WTC11 (cell line): Measurements from ENCODE around the gene TBL1XR1. TPM values are rescaled to one million over a fixed set of nuclear protein-coding genes. Genes with fewer than 3 reads are reported as not detected.
A peak's percentile ranks its signal among the peaks of the same experiment; 100 is the strongest.
"Not testable (repeated sequence)": the region's sequence is repeated elsewhere in the genome, so short reads cannot be mapped to it uniquely, and the experiment has no call there.

Experiments
- ATAC-seq: fragments of 200-7000 bp; cut with Tn5 transposase; 2 replicates; pipeline ENCODE4 v1.10.0; 2021; ENCODE audit warnings: mild to moderate bottlenecking, moderate library complexity
- CTCF ChIA-PET: fragments of 300-600 bp; sonication (Branson Sonifier 250); formaldehyde crosslinking; loops from one replicate; lab custom pipeline; 2021; ENCODE audit warnings: antibody characterized with exemption; lab: Charles Lee
- POLR2A ChIA-PET: fragments of 350-600 bp; sonication (Branson Sonifier 250); formaldehyde crosslinking; loops from one replicate; lab custom pipeline; 2021; ENCODE audit warnings: antibody characterized with exemption; lab: Charles Lee
- DNase-seq: peaks from one replicate; pipeline ENCODE4 v3.0.0; 2021; ENCODE audit warnings: low spot score
- H3K27ac Mint-ChIP-seq: 2 replicates; pipeline ENCODE4 v1.8.0; 2021; ENCODE audit warnings: mixed read lengths
- H3K27me3 Mint-ChIP-seq: 2 replicates; pipeline ENCODE4 v1.8.0; 2021; ENCODE audit warnings: low read depth, mild to moderate bottlenecking, moderate library complexity, mixed read lengths
- H3K36me3 Mint-ChIP-seq: 2 replicates; pipeline ENCODE4 v1.8.0; 2021; ENCODE audit warnings: mixed read lengths
- H3K4me1 Mint-ChIP-seq: 2 replicates; pipeline ENCODE4 v1.8.0; 2022; ENCODE audit warnings: mixed read lengths
- H3K4me3 Mint-ChIP-seq: 2 replicates; pipeline ENCODE4 v1.8.0; 2021; ENCODE audit warnings: mild to moderate bottlenecking, moderate library complexity, mixed read lengths
- H3K9me3 Mint-ChIP-seq: 2 replicates; pipeline ENCODE4 v1.8.0; 2021; ENCODE audit warnings: mixed read lengths
- CREM ChIP-seq: sonication (generic); formaldehyde crosslinking; IDR thresholded peaks from 2 replicates; pipeline ENCODE4 v1.8.1; 2022; ENCODE audit warnings: mild to moderate bottlenecking, missing genetic modification reagents, moderate library complexity
- FOXK1 ChIP-seq: sonication (generic); formaldehyde crosslinking; IDR thresholded peaks from 2 replicates; pipeline ENCODE4 v1.8.0; 2022; ENCODE audit warnings: mild to moderate bottlenecking, moderate library complexity, missing genetic modification reagents
- GABPB1 ChIP-seq: sonication (generic); formaldehyde crosslinking; IDR thresholded peaks from 2 replicates; pipeline ENCODE4 v1.8.1; 2023; ENCODE audit warnings: mild to moderate bottlenecking, missing genetic modification reagents
- GTF2I ChIP-seq: fragments of 250-450 bp; sonication (Bioruptor Pico); conservative IDR thresholded peaks from 2 replicates; pipeline ENCODE4 v1.4.0; 2021; ENCODE audit warnings: mild to moderate bottlenecking
- NFATC4 ChIP-seq: fragments of 250-450 bp; sonication (Bioruptor Pico); IDR thresholded peaks from 2 replicates; pipeline ENCODE4 v1.9.0; 2021; ENCODE audit warnings: mild to moderate bottlenecking
- RELA ChIP-seq: sonication (generic); formaldehyde crosslinking; IDR thresholded peaks from 2 replicates; pipeline ENCODE4 v1.8.1; 2022; ENCODE audit warnings: missing genetic modification reagents, mild to moderate bottlenecking, borderline replicate concordance
- SMAD3 ChIP-seq: sonication (generic); formaldehyde crosslinking; IDR thresholded peaks from 2 replicates; pipeline ENCODE4 v1.8.0; 2022; ENCODE audit warnings: missing genetic modification reagents, mild to moderate bottlenecking, borderline replicate concordance
- TCF7 ChIP-seq: sonication (generic); formaldehyde crosslinking; IDR thresholded peaks from 2 replicates; pipeline ENCODE4 v1.8.0; 2022; ENCODE audit warnings: mild to moderate bottlenecking, low read depth, missing genetic modification reagents, moderate library complexity
- ZNF138 ChIP-seq: sonication (generic); formaldehyde crosslinking; conservative IDR thresholded peaks from 2 replicates; pipeline ENCODE4 v1.8.1; 2022; ENCODE audit warnings: mild to moderate bottlenecking, moderate library complexity, missing genetic modification reagents
- ZNF232 ChIP-seq: sonication (generic); formaldehyde crosslinking; IDR thresholded peaks from 2 replicates; pipeline ENCODE4 v1.8.0; 2022; ENCODE audit warnings: mild to moderate bottlenecking, missing genetic modification reagents
- total RNA-seq: library from RNA; stranded (reverse); gene quantifications from 3 replicates; pipeline ENCODE4 v1.2.3, GENCODE V29; 2021
- TF ChIP-seq, protein P1 (sequence below): sonication (generic); formaldehyde crosslinking; IDR thresholded peaks from 2 replicates; pipeline ENCODE4 v1.8.0; 2023; ENCODE audit warnings: missing genetic modification reagents
- TF ChIP-seq, protein P2 (sequence below): fragments of 250-450 bp; sonication (Bioruptor Pico); IDR thresholded peaks from 2 replicates; pipeline ENCODE4 v1.9.0; 2021; ENCODE audit warnings: mild to moderate bottlenecking
- TF ChIP-seq, protein P3 (sequence below): fragments of 250-450 bp; sonication (Bioruptor Pico); IDR thresholded peaks from 2 replicates; pipeline ENCODE4 v1.8.0; 2021; ENCODE audit warnings: mild to moderate bottlenecking
- TF ChIP-seq, protein P4 (sequence below): sonication (generic); formaldehyde crosslinking; IDR thresholded peaks from 2 replicates; pipeline ENCODE4 v1.8.0; 2022; ENCODE audit warnings: mild to moderate bottlenecking, missing genetic modification reagents
- TF ChIP-seq, protein P5 (sequence below): sonication (generic); formaldehyde crosslinking; IDR thresholded peaks from 2 replicates; pipeline ENCODE4 v1.8.1; 2022; ENCODE audit warnings: mild to moderate bottlenecking, moderate library complexity, missing genetic modification reagents
- TF ChIP-seq, protein P6 (sequence below): sonication (generic); formaldehyde crosslinking; IDR thresholded peaks from 2 replicates; pipeline ENCODE4 v1.8.0; 2022; ENCODE audit warnings: missing genetic modification reagents
- TF ChIP-seq, protein P7 (sequence below): fragments of 250-450 bp; sonication (Bioruptor Pico); IDR thresholded peaks from 2 replicates; pipeline ENCODE4 v1.9.0; 2021; ENCODE audit warnings: mild to moderate bottlenecking
- TF ChIP-seq, protein P8 (sequence below): sonication (generic); formaldehyde crosslinking; IDR thresholded peaks from 2 replicates; pipeline ENCODE4 v1.8.0; 2022; ENCODE audit warnings: mild to moderate bottlenecking, missing genetic modification reagents

Gene TBL1XR1
- total RNA-seq, 1 experiment from 2014 or later: 148 TPM

DNA sequence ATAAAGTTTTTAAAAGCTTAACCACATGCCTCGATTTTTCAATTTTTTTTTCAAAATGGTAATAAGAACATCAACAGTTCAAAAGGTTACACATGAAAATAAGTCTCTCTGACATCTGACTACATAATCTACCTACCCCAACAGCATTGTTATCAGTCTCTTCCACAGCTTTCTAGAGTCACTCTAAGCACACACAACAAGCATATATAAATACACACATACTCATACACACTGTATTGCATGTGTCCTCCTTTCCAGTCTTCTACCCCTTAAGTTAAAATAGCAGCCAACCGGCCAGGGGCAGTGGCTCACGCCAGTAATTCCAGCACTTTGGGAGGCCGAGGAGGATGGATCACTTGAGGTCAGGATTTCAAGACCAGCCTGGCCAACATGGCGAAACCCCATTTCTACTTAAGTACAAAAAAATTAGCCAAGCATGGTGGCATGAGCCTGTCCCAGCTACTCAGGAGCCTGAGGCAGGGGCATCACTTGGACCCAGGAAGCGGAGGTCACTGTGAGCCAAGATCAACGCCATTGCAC is 12.2 kb downstream of the TBL1XR1 start:
- peak overlapping the region; percentile 6 for H3K27ac Mint-ChIP-seq
- ChIA-PET CTCF (no interaction called here), POLR2A (no interaction called here)

DNA sequence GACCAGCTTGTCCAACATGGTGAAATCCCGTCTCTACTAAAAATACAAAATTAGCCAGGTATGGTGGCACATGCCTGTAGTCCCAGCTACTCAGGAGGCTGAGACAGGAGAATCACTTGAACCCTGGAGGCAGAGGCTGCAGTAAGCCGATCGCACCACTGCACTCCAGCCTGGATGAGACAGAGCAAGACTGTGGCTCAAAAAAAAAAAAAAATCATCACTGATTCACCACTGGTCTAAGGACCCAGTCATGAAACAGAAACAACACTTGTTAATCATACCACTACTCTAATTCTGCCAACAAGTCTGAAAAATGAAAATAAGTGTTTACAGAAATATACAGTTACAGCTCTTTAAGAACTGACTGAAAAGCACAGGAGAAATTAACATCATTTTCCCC is 12.7 kb downstream of the TBL1XR1 start:
- H3K36me3 Mint-ChIP-seq, DNase-seq, ATAC-seq, POLR2A ChIA-PET, H3K9me3 Mint-ChIP-seq, CTCF ChIA-PET, H3K4me3 Mint-ChIP-seq, H3K27me3 Mint-ChIP-seq: not testable (repeated sequence)
- Mint-ChIP-seq H3K4me1 (peaks cover 59% of the 10 kb centered on the region), H3K27ac (peak overlapping the region; percentile 6; the same call in 1 of the 2 replicates)

More for the DNA sequence above, 12.2 kb downstream of the TBL1XR1 start:
- H3K27me3 Mint-ChIP-seq: no peaks in the 10 kb centered on the region
- ATAC-seq (no peak), DNase-seq (no peak)
- no peak overlapping the region for H3K4me3 Mint-ChIP-seq
- peaks cover 55% of the 10 kb centered on the region for H3K4me1 Mint-ChIP-seq
- no peaks in the 10 kb centered on the region for H3K9me3 Mint-ChIP-seq
- no peaks in the 10 kb centered on the region; the same call in 1 of the 2 replicates for H3K36me3 Mint-ChIP-seq
- TF ChIP-seq GTF2I (CRISPR knock-in tag) (no peak), RELA (CRISPR knock-in tag) (no peak), SMAD3 (CRISPR knock-in tag) (no peak), ZNF138 (no peak), NFATC4 (CRISPR knock-in tag) (no peak), ZNF232 (CRISPR knock-in tag) (no peak), GABPB1 (CRISPR knock-in tag) (no peak), CREM (CRISPR knock-in tag) (no peak), FOXK1 (CRISPR knock-in tag) (no peak), TCF7 (CRISPR knock-in tag) (no peak)
- TF ChIP-seq, protein P1, sequence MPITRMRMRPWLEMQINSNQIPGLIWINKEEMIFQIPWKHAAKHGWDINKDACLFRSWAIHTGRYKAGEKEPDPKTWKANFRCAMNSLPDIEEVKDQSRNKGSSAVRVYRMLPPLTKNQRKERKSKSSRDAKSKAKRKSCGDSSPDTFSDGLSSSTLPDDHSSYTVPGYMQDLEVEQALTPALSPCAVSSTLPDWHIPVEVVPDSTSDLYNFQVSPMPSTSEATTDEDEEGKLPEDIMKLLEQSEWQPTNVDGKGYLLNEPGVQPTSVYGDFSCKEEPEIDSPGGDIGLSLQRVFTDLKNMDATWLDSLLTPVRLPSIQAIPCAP (CRISPR knock-in tag): no peak
- TF ChIP-seq, protein P2, sequence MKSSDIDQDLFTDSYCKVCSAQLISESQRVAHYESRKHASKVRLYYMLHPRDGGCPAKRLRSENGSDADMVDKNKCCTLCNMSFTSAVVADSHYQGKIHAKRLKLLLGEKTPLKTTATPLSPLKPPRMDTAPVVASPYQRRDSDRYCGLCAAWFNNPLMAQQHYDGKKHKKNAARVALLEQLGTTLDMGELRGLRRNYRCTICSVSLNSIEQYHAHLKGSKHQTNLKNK (CRISPR knock-in tag): no peak
- TF ChIP-seq, protein P3, sequence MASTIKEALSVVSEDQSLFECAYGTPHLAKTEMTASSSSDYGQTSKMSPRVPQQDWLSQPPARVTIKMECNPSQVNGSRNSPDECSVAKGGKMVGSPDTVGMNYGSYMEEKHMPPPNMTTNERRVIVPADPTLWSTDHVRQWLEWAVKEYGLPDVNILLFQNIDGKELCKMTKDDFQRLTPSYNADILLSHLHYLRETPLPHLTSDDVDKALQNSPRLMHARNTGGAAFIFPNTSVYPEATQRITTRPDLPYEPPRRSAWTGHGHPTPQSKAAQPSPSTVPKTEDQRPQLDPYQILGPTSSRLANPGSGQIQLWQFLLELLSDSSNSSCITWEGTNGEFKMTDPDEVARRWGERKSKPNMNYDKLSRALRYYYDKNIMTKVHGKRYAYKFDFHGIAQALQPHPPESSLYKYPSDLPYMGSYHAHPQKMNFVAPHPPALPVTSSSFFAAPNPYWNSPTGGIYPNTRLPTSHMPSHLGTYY (CRISPR knock-in tag): no peak
- TF ChIP-seq, protein P4, sequence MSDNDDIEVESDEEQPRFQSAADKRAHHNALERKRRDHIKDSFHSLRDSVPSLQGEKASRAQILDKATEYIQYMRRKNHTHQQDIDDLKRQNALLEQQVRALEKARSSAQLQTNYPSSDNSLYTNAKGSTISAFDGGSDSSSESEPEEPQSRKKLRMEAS: no peak
- TF ChIP-seq, protein P5, sequence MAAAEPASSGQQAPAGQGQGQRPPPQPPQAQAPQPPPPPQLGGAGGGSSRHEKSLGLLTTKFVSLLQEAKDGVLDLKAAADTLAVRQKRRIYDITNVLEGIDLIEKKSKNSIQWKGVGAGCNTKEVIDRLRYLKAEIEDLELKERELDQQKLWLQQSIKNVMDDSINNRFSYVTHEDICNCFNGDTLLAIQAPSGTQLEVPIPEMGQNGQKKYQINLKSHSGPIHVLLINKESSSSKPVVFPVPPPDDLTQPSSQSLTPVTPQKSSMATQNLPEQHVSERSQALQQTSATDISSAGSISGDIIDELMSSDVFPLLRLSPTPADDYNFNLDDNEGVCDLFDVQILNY (CRISPR knock-in tag): no peak
- TF ChIP-seq, protein P6, sequence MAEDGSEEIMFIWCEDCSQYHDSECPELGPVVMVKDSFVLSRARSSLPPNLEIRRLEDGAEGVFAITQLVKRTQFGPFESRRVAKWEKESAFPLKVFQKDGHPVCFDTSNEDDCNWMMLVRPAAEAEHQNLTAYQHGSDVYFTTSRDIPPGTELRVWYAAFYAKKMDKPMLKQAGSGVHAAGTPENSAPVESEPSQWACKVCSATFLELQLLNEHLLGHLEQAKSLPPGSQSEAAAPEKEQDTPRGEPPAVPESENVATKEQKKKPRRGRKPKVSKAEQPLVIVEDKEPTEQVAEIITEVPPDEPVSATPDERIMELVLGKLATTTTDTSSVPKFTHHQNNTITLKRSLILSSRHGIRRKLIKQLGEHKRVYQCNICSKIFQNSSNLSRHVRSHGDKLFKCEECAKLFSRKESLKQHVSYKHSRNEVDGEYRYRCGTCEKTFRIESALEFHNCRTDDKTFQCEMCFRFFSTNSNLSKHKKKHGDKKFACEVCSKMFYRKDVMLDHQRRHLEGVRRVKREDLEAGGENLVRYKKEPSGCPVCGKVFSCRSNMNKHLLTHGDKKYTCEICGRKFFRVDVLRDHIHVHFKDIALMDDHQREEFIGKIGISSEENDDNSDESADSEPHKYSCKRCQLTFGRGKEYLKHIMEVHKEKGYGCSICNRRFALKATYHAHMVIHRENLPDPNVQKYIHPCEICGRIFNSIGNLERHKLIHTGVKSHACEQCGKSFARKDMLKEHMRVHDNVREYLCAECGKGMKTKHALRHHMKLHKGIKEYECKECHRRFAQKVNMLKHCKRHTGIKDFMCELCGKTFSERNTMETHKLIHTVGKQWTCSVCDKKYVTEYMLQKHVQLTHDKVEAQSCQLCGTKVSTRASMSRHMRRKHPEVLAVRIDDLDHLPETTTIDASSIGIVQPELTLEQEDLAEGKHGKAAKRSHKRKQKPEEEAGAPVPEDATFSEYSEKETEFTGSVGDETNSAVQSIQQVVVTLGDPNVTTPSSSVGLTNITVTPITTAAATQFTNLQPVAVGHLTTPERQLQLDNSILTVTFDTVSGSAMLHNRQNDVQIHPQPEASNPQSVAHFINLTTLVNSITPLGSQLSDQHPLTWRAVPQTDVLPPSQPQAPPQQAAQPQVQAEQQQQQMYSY (CRISPR knock-in tag): no peak
- TF ChIP-seq, protein P7, sequence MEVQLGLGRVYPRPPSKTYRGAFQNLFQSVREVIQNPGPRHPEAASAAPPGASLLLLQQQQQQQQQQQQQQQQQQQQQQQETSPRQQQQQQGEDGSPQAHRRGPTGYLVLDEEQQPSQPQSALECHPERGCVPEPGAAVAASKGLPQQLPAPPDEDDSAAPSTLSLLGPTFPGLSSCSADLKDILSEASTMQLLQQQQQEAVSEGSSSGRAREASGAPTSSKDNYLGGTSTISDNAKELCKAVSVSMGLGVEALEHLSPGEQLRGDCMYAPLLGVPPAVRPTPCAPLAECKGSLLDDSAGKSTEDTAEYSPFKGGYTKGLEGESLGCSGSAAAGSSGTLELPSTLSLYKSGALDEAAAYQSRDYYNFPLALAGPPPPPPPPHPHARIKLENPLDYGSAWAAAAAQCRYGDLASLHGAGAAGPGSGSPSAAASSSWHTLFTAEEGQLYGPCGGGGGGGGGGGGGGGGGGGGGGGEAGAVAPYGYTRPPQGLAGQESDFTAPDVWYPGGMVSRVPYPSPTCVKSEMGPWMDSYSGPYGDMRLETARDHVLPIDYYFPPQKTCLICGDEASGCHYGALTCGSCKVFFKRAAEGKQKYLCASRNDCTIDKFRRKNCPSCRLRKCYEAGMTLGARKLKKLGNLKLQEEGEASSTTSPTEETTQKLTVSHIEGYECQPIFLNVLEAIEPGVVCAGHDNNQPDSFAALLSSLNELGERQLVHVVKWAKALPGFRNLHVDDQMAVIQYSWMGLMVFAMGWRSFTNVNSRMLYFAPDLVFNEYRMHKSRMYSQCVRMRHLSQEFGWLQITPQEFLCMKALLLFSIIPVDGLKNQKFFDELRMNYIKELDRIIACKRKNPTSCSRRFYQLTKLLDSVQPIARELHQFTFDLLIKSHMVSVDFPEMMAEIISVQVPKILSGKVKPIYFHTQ (CRISPR knock-in tag): no peak
- TF ChIP-seq, protein P8, sequence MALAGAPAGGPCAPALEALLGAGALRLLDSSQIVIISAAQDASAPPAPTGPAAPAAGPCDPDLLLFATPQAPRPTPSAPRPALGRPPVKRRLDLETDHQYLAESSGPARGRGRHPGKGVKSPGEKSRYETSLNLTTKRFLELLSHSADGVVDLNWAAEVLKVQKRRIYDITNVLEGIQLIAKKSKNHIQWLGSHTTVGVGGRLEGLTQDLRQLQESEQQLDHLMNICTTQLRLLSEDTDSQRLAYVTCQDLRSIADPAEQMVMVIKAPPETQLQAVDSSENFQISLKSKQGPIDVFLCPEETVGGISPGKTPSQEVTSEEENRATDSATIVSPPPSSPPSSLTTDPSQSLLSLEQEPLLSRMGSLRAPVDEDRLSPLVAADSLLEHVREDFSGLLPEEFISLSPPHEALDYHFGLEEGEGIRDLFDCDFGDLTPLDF (CRISPR knock-in tag): no peak
